H9 (cell line): ENCODE measurements around the gene CD163L1. TPM values are rescaled to one million over a fixed set of nuclear protein-coding genes. Genes with fewer than 3 reads are reported as not detected.

Source experiments
- DNase-seq: peaks from one replicate; pipeline ENCODE4 v3.0.0-alpha.2; 2017
- H2AFZ ChIP-seq: one replicate; pipeline ENCODE4 v1.6.1; 2013; ENCODE audit warnings: mild to moderate bottlenecking, low read length, control low read depth, moderate library complexity
- H2AK5ac ChIP-seq: 2 replicates; pipeline ENCODE4 v1.6.1; 2013; ENCODE audit warnings: low read length, control low read depth, mixed read lengths; ENCODE audit not compliant: insufficient read length
- H2BK120ac ChIP-seq: one replicate; pipeline ENCODE4 v1.6.1; 2013; ENCODE audit warnings: low read depth, mild to moderate bottlenecking, low read length, control low read depth, inconsistent platforms; ENCODE audit not compliant: poor library complexity, severe bottlenecking
- H2BK12ac ChIP-seq: 2 replicates; pipeline ENCODE4 v1.6.1; 2013; ENCODE audit warnings: low read length, control low read depth, mixed read lengths, low read depth; ENCODE audit not compliant: insufficient read length
- H2BK15ac ChIP-seq: 2 replicates; pipeline ENCODE4 v1.6.1; 2013; ENCODE audit warnings: low read depth, low read length, control low read depth
- H2BK20ac ChIP-seq: one replicate; pipeline ENCODE4 v1.6.1; 2013; ENCODE audit warnings: low read depth, mild to moderate bottlenecking, low read length, control low read depth, inconsistent platforms; ENCODE audit not compliant: poor library complexity, severe bottlenecking
- H2BK5ac ChIP-seq: 2 replicates; pipeline ENCODE4 v1.6.1; 2013; ENCODE audit warnings: low read length, control low read depth, mixed read lengths; ENCODE audit not compliant: insufficient read length
- H3K14ac ChIP-seq: 2 replicates; pipeline ENCODE4 v1.6.1; 2013; ENCODE audit warnings: low read length, control low read depth; ENCODE audit not compliant: insufficient read depth
- H3K18ac ChIP-seq: 2 replicates; pipeline ENCODE4 v1.6.1; 2013; ENCODE audit warnings: low read depth, mild to moderate bottlenecking, mixed read lengths, low read length, control low read depth; ENCODE audit not compliant: insufficient read length
- H3K23ac ChIP-seq: 2 replicates; pipeline ENCODE4 v1.6.1; 2013; ENCODE audit warnings: low read length, control low read depth, mixed read lengths, low read depth; ENCODE audit not compliant: insufficient read length
- H3K23me2 ChIP-seq: 2 replicates; pipeline ENCODE4 v1.6.1; 2013; ENCODE audit warnings: low read depth, mild to moderate bottlenecking, mixed read lengths, low read length, control low read depth; ENCODE audit not compliant: insufficient read length, poor library complexity, severe bottlenecking
- H3K27ac ChIP-seq: 2 replicates; pipeline ENCODE4 v1.5.1; 2013; ENCODE audit warnings: low read length, control low read depth, mixed read lengths, low read depth; ENCODE audit not compliant: insufficient read length
- H3K27me3 ChIP-seq: 2 replicates; pipeline ENCODE4 v1.6.1; 2013; ENCODE audit warnings: low read length, control low read depth, inconsistent platforms; ENCODE audit not compliant: insufficient read depth
- H3K4ac ChIP-seq: 2 replicates; pipeline ENCODE4 v1.6.1; 2013; ENCODE audit warnings: low read depth, mild to moderate bottlenecking, control low read depth, inconsistent platforms, low read length, moderate library complexity
- H3K4me1 ChIP-seq: 2 replicates; pipeline ENCODE4 v1.6.1; 2013; ENCODE audit warnings: low read length, control low read depth, inconsistent platforms; ENCODE audit not compliant: insufficient read depth
- H3K4me2 ChIP-seq: 2 replicates; pipeline ENCODE4 v1.6.1; 2013; ENCODE audit warnings: low read length, control low read depth, mixed read lengths; ENCODE audit not compliant: insufficient read length, insufficient read depth
- H3K56ac ChIP-seq: 2 replicates; pipeline ENCODE4 v1.6.1; 2013; ENCODE audit warnings: low read depth, mild to moderate bottlenecking, mixed read lengths, low read length, control low read depth; ENCODE audit not compliant: insufficient read length
- H3K79me1 ChIP-seq: 2 replicates; pipeline ENCODE4 v1.6.1; 2013; ENCODE audit warnings: low read depth, mild to moderate bottlenecking, moderate library complexity, low read length, control low read depth, inconsistent platforms; ENCODE audit not compliant: insufficient read depth, poor library complexity, severe bottlenecking
- H3K79me2 ChIP-seq: 2 replicates; pipeline ENCODE4 v1.6.1; 2013; ENCODE audit warnings: low read length, control low read depth, inconsistent platforms; ENCODE audit not compliant: insufficient read depth
- H3K9ac ChIP-seq: 2 replicates; pipeline ENCODE4 v1.6.1; 2013; ENCODE audit warnings: low read length, control low read depth, mixed read lengths; ENCODE audit not compliant: insufficient read length; ENCODE audit errors: extremely low read depth
- H3K9me3 ChIP-seq: one replicate; pipeline ENCODE4 v1.6.1; 2013; ENCODE audit warnings: low read depth, low read length, inconsistent platforms; ENCODE audit not compliant: control insufficient read depth
- H3T11ph ChIP-seq: one replicate; pipeline ENCODE4 v1.6.1; 2013; ENCODE audit warnings: mild to moderate bottlenecking, low read length, control low read depth, inconsistent platforms
- H4K20me1 ChIP-seq: one replicate; pipeline ENCODE4 v1.6.1; 2013; ENCODE audit not compliant: control insufficient read depth, insufficient read length, insufficient read depth
- H4K5ac ChIP-seq: 2 replicates; pipeline ENCODE4 v1.6.1; 2013; ENCODE audit warnings: low read depth, mild to moderate bottlenecking, mixed read lengths, low read length, control low read depth; ENCODE audit not compliant: insufficient read length
- H4K8ac ChIP-seq: replicated peaks from 2 replicates; pipeline ENCODE4 v1.6.1; 2013; ENCODE audit warnings: low read length, control low read depth, mixed read lengths, low read depth; ENCODE audit not compliant: insufficient read length
- H4K91ac ChIP-seq: 2 replicates; pipeline ENCODE4 v1.6.1; 2013; ENCODE audit warnings: low read depth, mild to moderate bottlenecking, moderate library complexity, mixed read lengths, low read length, control low read depth; ENCODE audit not compliant: insufficient read length
- H3K27ac Mint-ChIP-seq, 3 experiments: 2 replicates in 2 of 3; 3 replicates in 1 of 3; pipeline ENCODE4 v1.8.0; 2020 to 2021; ENCODE audit warnings: mixed read lengths in 3 of 3, mild to moderate bottlenecking in 1 of 3, moderate library complexity in 1 of 3
- H3K27me3 Mint-ChIP-seq: 2 replicates; pipeline ENCODE4 v1.8.0; 2021; ENCODE audit warnings: low read depth, mild to moderate bottlenecking, moderate library complexity, mixed read lengths
- H3K36me3 Mint-ChIP-seq, 3 experiments: 2 replicates in 2 of 3; 3 replicates in 1 of 3; pipeline ENCODE4 v1.8.0; 2020 to 2021; ENCODE audit warnings: low read depth in 3 of 3, mixed read lengths in 3 of 3; ENCODE audit not compliant: insufficient read depth in 1 of 3
- H3K4me1 Mint-ChIP-seq, 2 experiments: 2 replicates each; pipeline ENCODE4 v1.8.0; 2020; ENCODE audit warnings: mixed read lengths in 2 of 2
- H3K4me3 Mint-ChIP-seq, 2 experiments: 2 replicates in 1 of 2; 3 replicates in 1 of 2; pipeline ENCODE4 v1.8.0; 2020 to 2021; ENCODE audit warnings: mild to moderate bottlenecking in 2 of 2, mixed read lengths in 2 of 2, moderate library complexity in 1 of 2
- H3K9me3 Mint-ChIP-seq, 2 experiments: 2 replicates in 1 of 2; 3 replicates in 1 of 2; pipeline ENCODE4 v1.8.0; 2020; ENCODE audit warnings: mild to moderate bottlenecking in 2 of 2, mixed read lengths in 2 of 2, moderate library complexity in 1 of 2
- WGBS: extraction: QIAGEN DNeasy Blood & Tissue Kit; methylation state at CpG from one replicate; pipeline ENCODE4 v1.1.7; 2013; ENCODE audit warnings: missing lambda C conversion rate, low lambda C conversion rate, mixed read lengths; ENCODE audit not compliant: insufficient read length; ENCODE audit errors: extremely low coverage; 5-methylcytosine and 5-hydroxymethylcytosine counted together
- total RNA-seq: library from RNA; stranded (reverse); gene quantifications from 2 replicates; pipeline ENCODE4 v1.2.1, GENCODE V29; 2021
- TF ChIP-seq, protein P1 (sequence below): fragments of 200-600 bp; sonication (generic); conservative IDR thresholded peaks from 3 replicates; pipeline ENCODE4 v1.8.0; 2021; ENCODE audit warnings: antibody characterized with exemption, mild to moderate bottlenecking

Gene CD163L1
- total RNA-seq, 1 experiment from 2014 or later, result 0.39 TPM

GRCh38 chr12:7375145-7375543, 68.8 kb downstream of the CD163L1 start:
- Histone ChIP-seq H3K14ac (no peak overlapping the region), H2BK12ac (no peak overlapping the region), H3K4me2 (no peak overlapping the region), H3K9ac (no peak overlapping the region), H4K5ac (no peak overlapping the region), H3K27ac (no peak overlapping the region), H2BK15ac (no peak overlapping the region), H3K79me2 (no peaks in the 10 kb centered on the region), H3K23me2 (no peaks in the 10 kb centered on the region), H3K79me1 (no peaks in the 10 kb centered on the region), H3K18ac (no peak overlapping the region), H3T11ph (no peak overlapping the region), H3K56ac (no peak overlapping the region), H2BK120ac (no peak overlapping the region), H4K8ac (no peak overlapping the region), H3K9me3 (no peaks in the 10 kb centered on the region), H3K27me3 (no peaks in the 10 kb centered on the region), H3K4me1 (no peaks in the 10 kb centered on the region), H3K23ac (no peak overlapping the region), H4K91ac (no peak overlapping the region), H2BK20ac (no peak overlapping the region), H2AK5ac (no peak overlapping the region), H2AFZ (no peak overlapping the region), H2BK5ac (no peak overlapping the region), H4K20me1 (no peaks in the 10 kb centered on the region), H3K4ac (no peak overlapping the region)
- H3K4me3 Mint-ChIP-seq, result no peak overlapping the region
- TF ChIP-seq, protein P1, sequence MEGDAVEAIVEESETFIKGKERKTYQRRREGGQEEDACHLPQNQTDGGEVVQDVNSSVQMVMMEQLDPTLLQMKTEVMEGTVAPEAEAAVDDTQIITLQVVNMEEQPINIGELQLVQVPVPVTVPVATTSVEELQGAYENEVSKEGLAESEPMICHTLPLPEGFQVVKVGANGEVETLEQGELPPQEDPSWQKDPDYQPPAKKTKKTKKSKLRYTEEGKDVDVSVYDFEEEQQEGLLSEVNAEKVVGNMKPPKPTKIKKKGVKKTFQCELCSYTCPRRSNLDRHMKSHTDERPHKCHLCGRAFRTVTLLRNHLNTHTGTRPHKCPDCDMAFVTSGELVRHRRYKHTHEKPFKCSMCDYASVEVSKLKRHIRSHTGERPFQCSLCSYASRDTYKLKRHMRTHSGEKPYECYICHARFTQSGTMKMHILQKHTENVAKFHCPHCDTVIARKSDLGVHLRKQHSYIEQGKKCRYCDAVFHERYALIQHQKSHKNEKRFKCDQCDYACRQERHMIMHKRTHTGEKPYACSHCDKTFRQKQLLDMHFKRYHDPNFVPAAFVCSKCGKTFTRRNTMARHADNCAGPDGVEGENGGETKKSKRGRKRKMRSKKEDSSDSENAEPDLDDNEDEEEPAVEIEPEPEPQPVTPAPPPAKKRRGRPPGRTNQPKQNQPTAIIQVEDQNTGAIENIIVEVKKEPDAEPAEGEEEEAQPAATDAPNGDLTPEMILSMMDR, result no peak
- no peaks in the 10 kb centered on the region; the same call in 1 of the 2 replicates for H3K27me3 Mint-ChIP-seq
- no peak overlapping the region for H3K27ac Mint-ChIP-seq
- DNase-seq, result no peak
- peaks cover 2 to 3% of the 10 kb centered on the region in 2 experiments; a peak in 2 of 4 replicates for H3K4me1 Mint-ChIP-seq
- peaks cover 0 to 6% (median 0%) of the 10 kb centered on the region in 3 experiments; a peak in 2 of 7 replicates for H3K36me3 Mint-ChIP-seq
- no CpG with 5 or more reads among the region's 3 CpGs for WGBS
- peaks cover 2 to 11% of the 10 kb centered on the region in 2 experiments; a peak in 3 of 5 replicates for H3K9me3 Mint-ChIP-seq
